ENCODE data around the gene NINJ2.
"Not testable (repeated sequence)": the region's sequence is repeated elsewhere in the genome, so short reads cannot be mapped to it uniquely, and the experiment has no call there.

DNA sequence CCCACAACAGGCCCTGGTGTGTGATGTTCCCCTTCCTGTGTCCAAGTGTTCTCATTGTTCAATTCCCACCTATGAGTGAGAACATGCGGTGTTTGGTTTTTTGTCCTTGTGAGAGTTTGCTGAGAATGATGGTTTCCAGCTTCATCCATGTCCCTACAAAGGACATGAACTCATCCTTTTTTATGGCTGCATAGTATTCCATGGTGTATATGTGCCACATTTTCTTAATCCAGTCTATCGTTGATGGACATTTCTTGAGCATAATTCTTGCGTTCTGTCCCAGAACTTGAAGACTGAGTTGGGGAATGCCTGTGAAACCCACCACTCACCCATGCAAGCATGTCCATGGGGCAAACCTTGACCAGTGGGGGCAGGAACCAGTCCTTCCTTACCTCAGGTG, 44.8 kb upstream of the NINJ2 start:
- TF ChIP-seq ATF7 (IDR thresholded peaks at IDR 0.05; ENCODE audit: low read depth); CTCF (IDR thresholded peaks at IDR 0.05 in 2 of 3, conservative IDR thresholded peaks at IDR 0.05 in 1 of 3; ENCODE audit: control insufficient read depth in 2 of 3, extremely low read depth in 1 of 3, insufficient read depth in 1 of 3, low read depth in 3 of 3, low read length in 3 of 3); POLR2A (IDR thresholded peaks at IDR 0.05; ENCODE audit: low read depth, low read length); FOS (IDR thresholded peaks at IDR 0.05; ENCODE audit: borderline replicate concordance, extremely low read depth, insufficient read length); HDGF (IDR thresholded peaks at IDR 0.05): not testable (repeated sequence)

Data from GM12878 (cell line).